Measurements from ENCODE around the gene PHF21A.

DNA sequence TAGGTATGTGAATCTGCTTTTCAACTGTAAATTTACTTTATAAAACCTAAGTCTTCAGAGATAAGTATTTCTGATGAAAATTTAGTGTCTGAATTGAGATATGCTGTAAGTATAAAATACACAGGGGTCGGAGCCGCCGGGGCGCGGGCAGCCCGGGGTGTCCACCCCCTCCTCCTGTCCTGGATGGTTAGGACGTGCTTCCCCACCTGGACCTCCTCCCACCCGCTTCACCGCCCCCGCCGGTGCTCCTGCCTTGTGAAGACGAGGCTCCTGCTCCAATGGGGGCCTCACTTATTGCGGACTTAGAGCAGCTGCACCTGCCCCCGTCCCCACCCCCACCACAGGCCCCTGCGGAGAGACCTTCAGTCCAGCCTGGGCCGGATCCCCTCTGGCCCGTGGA, 21.3 kb upstream of the PHF21A start:
- TF ChIP-seq YY1 (IDR thresholded peaks at IDR 0.05; ENCODE audit: insufficient read depth, insufficient read length), result no peak
- no peak for TF ChIP-seq ZNF274 (IDR thresholded peaks at IDR 0.05; ENCODE audit: low read depth, low read length)
